GM19468 (cell line): Measurements from ENCODE around the gene DIP2C.

Source experiments
- ATAC-seq: cut with Tn5 transposase; IDR thresholded peaks from one replicate; pipeline ENCODE4 v1.9.1; 2021; ENCODE audit warnings: mild to moderate bottlenecking, moderate library complexity, moderate number of reproducible peaks; ENCODE audit not compliant: unreplicated experiment; ENCODE audit errors: extremely low read depth

Gene DIP2C, protein sequence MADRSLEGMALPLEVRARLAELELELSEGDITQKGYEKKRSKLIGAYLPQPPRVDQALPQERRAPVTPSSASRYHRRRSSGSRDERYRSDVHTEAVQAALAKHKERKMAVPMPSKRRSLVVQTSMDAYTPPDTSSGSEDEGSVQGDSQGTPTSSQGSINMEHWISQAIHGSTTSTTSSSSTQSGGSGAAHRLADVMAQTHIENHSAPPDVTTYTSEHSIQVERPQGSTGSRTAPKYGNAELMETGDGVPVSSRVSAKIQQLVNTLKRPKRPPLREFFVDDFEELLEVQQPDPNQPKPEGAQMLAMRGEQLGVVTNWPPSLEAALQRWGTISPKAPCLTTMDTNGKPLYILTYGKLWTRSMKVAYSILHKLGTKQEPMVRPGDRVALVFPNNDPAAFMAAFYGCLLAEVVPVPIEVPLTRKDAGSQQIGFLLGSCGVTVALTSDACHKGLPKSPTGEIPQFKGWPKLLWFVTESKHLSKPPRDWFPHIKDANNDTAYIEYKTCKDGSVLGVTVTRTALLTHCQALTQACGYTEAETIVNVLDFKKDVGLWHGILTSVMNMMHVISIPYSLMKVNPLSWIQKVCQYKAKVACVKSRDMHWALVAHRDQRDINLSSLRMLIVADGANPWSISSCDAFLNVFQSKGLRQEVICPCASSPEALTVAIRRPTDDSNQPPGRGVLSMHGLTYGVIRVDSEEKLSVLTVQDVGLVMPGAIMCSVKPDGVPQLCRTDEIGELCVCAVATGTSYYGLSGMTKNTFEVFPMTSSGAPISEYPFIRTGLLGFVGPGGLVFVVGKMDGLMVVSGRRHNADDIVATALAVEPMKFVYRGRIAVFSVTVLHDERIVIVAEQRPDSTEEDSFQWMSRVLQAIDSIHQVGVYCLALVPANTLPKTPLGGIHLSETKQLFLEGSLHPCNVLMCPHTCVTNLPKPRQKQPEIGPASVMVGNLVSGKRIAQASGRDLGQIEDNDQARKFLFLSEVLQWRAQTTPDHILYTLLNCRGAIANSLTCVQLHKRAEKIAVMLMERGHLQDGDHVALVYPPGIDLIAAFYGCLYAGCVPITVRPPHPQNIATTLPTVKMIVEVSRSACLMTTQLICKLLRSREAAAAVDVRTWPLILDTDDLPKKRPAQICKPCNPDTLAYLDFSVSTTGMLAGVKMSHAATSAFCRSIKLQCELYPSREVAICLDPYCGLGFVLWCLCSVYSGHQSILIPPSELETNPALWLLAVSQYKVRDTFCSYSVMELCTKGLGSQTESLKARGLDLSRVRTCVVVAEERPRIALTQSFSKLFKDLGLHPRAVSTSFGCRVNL (N-terminal part only)

DNA sequence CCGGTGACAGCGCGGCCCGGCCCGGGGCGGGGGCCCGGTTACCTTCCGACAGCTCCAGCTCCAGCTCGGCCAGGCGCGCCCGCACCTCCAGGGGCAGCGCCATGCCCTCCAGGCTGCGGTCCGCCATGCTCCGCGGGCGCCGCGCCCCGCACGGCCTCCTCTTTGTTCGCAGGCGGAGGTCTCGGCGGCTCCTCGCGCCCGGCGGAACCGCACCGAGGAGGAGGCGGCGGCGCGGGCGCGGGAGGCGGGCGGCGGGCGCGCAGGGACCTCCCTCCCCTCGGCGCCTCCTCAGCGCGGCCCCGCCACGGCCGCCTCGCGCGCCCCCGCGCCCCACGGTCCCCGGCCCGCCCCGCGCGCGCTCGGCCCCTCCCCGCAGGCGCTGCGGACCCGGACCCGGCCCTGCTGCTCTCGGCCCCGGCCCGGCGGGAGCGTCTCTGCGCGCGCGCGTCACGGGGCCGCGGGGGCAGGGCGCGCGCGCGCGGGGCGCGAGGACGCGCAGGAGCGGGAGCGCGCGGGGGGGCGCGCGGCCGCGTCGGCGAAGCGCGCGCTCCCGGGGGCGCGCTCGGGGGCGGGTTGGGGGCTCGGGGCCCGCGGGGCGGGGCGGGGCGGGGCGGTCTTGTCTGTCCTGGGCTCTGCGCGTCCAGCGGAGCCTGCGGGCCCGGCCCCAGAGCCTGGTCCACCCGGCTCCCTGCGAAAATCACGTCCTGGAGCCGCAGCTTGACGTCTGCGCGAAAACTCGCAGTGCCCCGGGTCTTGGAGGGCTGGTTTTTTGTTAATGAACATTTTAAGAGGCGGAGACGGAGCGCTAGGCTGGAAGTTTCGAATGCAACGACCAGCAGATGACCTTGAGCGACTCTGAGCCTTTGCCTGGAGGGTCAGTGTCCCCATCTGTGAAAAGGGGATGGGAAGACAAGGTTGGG, at the start of gene DIP2C:
DIP2C (minus strand) TSS at position 217 of the 920 bp plus-strand sequence; CDS start at position 127, 90 bp downstream.
- ATAC-seq = no peak

DNA sequence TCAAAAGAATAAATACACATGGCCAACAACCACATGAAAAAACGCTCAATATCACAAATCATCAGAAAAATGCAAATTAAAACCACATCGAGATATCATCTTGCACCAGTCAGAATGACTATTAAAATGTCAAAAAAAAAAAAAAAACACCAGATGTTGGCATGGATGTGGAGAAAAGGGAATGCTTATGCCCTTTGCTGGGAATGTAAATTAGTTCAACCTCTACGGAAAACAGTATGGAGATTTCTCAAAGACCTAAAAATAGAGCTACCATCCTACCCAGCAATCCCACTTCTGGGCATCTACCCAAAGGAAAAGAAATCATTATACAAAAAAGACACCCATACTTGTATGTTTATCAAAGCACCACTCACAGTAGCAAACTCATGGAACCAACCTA, 45.0 kb upstream of the DIP2C start:
- no peak for ATAC-seq

DNA sequence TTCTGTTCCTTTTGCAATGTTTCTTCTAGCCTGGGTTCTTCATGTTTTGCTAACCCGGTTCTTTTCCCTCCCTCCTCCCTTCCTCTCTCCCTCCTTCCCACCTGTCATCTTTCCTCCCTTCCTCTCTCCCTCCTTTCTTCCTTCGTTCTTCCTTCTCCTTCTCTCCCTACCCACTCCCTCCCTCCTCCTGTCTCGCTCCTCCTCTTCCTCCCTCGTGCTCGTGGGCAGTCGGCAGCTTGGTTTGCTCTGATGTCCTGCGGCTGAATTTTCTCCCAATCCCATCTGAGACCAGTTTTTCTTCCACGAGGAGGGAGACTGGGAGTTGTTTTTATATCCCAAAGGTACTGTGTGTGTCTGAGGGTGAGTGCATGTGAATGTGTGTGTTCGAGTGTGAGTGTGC, 43.6 kb upstream of the DIP2C start:
- ATAC-seq = no peak

DNA sequence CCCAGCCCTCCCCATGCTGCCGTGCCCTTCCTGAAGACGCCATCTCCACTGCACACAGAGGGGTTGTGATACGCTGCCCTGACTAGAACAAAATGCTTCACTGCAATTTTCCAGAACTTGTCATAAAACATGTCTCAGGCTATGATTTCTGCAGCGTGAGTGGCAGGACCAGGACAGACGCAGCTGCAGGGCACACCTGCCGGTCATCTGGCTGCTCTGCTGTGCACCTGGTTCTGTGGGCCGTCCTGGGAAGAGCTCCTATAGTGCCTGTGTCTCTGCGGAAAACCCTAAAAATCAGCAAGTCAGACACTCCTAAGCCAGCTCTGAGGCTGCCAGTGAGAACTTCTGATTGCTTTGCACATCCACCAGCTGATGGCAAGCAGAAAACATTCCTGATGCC, 39.7 kb upstream of the DIP2C start:
- no peak for ATAC-seq

DNA sequence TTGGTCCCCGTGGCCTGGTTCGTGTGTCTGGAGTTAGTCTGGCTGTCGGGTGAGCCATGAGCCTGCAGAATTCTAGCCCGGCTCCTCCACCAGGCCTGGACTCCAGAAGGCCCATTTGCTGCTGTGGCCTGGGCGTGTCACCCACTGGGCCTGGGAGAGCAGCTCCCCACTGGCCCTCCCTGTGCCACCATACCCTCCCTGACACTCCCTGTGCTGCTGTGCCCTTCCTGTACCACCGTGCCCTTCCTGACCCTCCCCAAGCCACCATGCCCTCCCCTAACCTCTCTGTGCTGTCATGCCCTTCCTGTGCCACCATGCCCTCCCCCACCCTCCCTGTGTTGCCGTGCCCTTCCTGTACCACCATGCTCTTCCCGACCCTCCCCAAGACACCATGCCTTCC, 39.1 kb upstream of the DIP2C start:
- ATAC-seq = no peak

DNA sequence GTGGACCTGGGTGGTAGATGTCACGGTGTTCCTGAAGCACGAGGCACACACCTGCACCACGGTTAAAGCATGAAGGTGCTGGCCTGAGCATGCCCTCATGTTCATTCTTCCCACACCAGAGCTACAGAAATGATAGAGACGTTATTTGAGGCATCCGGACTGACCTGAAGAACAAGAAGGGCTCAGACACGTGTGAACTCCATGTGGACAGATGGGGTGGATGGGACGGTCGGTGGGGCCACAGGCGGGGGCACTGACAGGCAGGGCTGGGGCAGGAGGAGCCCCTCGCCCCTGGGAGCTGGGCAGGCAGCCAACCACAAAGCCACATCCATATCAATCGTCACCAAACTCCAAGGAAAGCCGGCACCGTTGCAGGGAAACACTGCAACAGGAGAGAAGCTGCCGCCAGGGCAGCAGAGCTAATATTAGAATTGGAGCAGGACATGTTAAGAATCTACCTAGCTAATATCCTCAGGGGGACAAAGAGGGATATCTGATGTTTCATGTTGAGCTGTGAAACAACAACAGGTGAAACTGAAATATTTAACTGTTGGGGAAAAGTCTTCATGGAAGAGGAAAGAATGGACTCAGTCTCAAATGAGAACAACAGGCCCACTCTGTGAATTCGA, 37.8 kb upstream of the DIP2C start:
- ATAC-seq = no peak

DNA sequence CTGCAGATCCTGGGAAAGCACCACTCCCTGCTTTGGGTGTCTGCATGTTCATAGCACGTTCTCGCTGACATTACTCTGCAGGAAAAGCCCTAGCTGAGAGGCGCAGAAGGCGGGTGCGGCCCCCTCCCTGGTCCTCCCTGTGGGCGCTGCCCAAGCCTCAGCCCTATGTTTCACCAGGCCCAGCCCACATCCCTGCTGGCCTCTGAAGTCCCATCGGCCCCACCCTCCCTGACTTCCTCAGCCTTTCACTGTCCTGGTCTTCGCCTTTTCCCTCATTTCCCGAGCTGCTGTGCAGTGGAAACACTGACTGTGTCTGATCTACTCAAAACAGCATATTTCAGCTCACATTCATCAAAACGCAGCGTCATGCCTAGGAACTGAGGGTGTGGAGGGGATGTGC, 36.3 kb upstream of the DIP2C start:
- ATAC-seq = no peak

DNA sequence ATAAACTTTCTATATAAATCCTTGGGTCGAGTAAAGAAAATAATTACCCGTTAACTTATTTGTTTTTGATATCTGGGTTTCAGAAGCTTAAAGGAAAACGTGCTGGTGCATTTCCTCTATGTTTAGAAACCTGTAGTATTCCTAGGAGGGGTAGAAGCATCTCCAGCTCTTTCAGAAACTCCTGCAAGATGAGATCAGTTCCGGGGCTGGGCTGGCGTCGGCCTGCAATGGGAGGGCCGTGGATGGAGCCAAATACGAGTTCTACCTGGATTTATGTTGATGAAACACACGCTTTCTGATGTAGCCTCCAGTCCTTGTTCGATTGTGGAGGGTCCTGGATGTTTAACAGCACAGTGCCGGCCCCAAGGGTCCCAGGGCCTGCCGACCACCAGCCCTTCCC, 35.8 kb upstream of the DIP2C start:
- no peak for ATAC-seq

DNA sequence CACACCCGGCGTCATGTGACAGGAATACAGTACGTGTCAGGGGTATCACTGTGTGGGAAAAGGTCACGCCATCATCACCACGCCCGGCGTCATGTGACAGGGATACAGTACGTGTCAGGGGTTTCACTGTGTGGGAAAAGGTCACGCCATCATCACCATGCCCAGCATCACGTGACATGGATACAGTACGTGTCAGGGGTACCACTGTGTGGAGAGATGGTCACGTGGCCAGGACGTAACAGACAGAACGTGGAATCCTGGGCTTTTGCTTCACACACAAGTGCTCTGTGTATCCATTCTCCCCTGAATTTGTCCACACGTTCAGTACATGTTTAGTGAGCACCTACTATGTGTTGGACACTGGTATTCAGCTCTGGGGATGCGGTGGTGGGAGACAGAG, 34.5 kb upstream of the DIP2C start:
- ATAC-seq = no peak

DNA sequence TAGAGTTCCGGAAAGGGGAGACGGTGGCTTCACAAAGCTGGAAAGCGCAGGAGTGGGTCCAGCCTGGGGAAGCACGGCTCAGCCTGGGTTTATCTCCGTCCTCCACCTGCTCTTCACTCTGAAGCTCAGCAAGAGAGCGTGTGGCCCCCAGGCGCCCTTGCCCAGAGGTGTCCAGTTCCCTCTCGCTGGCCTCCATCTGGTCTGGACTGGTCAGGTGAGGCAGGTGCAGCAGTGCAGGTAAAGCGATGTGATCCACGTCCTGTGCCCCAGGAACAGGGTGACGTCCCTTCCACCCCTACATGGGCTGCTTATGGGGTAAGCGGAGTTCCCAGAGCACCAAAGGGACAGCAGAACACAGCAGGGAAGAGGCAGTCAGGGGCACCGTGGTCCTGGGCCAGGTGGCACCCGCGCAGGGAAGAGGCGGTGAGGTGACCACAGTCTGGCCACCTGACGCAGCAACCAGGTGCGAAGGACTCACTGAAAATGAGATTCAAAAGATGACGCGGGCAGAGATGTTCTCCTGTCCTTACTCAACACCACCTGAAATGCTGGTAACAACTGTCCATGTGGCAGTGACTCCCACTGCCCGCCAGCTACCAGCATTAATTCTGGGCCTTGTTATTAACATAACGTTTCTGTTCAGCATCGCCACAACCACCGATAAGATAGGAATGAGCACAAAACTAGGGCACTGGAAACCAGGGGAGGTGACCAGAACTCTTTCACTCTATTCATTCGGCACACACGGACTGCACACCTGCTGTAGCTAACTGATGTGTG, 33.0 kb upstream of the DIP2C start:
- no peak for ATAC-seq

DNA sequence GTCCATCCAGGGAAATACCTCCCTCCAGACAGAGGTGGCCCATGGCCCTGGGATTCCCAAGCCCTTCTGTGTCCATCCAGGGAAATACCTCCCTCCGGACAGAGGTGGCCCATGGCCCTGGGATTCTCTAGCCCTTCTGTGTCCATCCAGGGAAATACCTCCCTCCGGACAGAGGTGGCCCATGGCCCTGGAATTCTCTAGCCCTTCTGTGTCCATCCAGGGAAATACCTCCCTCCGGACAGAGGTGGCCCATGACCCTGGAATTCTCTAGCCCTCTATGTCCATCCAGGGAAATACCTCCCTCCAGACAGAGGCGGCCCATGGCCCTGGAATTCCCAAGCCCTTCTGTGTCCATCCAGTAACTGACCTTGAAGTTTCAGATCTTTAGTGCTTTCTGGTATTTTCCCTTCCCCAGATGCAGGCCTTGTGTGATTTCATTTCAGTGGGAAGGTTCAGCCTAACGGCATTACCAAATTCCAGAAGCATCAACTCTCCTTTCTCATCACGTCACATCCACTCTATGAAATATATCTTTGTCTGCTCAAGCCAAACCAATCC, 28.8 kb upstream of the DIP2C start:
- ATAC-seq = no peak

DNA sequence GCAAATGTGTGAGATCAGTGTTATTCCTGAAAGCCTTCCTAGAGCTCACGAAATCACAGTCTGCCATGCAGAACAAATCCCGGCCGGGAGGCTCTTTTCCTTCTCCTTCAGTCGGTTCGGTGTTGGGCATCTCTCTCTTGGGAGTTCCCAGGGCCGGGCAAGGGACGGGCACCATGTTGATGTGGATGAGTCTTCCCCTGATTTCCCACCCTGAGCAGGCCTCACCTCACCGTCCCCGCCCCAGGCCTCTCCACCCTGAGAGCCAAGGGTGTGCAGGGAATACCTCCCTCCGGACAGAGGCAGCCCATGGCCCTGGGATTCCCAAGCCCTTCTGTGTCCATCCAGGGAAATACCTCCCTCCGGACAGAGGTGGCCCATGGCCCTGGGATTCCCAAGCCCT, 28.0 kb upstream of the DIP2C start:
- no peak for ATAC-seq

DNA sequence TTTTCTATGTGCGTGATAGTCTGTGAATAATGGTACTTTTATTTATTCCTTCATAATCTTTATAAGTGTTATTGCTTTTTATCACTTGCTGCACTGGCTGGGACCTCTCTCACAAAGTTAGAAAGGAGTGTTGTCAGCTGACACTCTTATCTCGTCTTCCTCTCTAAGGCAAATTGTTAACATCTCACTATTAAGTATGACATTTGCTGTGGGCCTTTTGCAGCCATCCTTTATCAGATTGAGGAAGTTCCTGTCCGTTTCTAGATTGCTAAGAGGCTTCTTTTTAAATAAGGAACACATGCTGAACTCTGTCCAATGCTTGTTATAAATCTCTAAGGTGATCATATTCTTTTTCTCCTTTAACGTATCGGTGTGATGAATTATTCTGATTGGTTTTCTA, 27.4 kb upstream of the DIP2C start:
- ATAC-seq = no peak

DNA sequence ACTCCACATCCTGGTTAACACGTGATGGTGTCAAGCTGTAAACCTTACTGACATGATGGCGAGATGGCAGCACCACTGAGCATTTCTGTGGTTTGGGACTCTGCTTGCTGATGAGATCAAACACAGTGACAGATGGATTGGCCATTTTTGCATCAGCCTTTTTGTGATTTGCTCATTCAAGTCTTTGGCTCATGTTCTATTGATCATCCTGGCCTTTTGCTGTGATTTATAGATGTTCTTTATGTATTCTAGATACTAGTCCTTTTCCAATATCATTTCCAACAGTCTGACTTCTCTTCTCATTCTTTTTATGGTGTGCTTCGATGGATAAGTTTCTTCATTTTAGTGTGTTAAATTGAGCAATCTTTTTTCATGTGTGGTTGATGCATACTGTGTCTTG, 24.7 kb upstream of the DIP2C start:
- ATAC-seq = no peak

DNA sequence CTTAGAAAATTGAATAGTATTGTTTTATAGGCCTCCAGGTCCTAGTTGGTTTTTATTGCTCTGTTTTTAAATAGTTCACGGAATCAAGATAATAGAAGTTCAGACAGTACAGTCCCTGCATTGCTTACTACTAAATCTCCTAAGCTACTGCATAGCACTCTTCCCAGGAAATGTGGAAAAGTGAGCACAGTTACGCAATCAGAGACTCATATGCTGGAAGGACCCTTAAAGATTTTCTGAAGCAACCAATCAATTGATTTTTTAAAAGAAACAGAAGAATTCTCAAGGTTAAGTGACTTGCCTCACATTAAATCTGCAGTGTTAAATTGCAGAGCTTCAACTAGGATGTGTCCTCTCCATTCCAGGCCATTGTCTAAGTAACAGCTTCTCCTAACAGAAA, 23.1 kb upstream of the DIP2C start:
- no peak for ATAC-seq

DNA sequence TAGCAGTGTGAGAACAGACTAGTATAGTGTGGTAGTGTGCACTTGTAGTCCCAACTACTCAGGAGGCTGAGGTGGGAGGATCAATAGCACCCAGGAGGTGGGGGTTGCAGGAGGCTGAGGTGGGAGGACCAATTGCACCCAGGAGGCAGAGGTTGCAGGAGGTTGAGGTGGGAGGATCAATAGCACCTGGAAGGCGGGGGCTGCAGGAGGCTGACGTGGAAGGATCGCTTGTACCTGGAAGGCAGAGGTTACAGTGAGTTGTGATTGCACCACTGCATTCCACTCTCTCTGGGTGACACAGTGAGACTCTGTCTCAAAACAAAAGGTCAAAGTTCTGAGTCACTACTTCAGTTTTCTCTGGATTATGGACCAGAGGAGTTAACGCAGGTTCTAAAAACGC, 22.6 kb upstream of the DIP2C start:
- ATAC-seq = no peak

DNA sequence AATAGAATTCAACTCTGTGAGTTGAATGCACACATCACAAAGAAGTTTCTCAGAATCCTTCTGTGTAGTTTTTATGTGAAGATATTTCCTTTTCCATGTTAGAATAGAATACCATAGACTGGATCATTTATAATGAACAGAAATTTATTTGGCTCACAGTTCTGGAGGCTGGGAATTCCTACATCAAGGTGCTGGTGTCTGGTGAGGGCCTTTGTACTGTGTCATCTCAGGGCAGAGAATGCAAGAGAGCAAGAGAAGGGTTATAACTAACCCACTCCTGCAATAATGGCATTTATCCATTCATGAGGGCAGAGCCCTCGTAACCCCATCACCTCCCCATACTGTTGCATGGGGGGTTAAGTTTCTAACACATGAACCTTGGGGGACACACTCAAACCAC, 18.4 kb upstream of the DIP2C start:
- ATAC-seq = no peak

DNA sequence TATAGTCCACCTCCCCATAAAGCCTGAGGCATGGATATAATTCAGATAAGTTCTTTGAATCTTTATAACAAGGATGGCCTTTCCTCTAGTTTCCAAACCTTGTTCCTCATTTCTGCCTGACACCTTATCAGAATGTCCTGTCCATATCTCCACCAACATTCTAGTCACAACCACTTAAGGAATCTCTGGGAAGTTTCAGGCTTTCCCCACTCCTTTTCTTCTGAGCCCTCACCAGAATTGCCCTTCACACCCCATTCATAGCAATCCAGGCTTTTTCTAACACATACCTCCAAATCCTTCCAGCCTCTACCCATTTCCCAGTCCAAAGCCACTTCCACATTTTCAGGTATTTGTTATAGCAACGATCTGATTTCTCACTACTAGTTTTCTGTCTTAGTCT, 18.0 kb upstream of the DIP2C start:
- no peak for ATAC-seq
